Stimulated activated CD4-positive, alpha-beta T cell treated with anti-CD3 and anti-CD28 coated beads, Interleukin-1b, Interleukin-23, amount 100 ng/mL, for 4 hours (primary cell): Measurements from ENCODE around the gene ACTR5.

ENCODE experiments used
- DNase-seq, 2 donors: peaks; one replicate each; pipeline ENCODE4 v3.0.0-alpha.2; 2020; ENCODE audit warnings: low read depth in 2 of 2

ACTR5 gene

GRCh38 chr20:38748097-38748860 lies at the start of gene ACTR5:
TSS of gene ACTR5 (plus strand) at chr20:38748460. CDS start at chr20:38748479, 19 bp downstream.
- DNase-seq, result peak; percentile 98

- DNase-seq, result no peak
These were observed 49.7 kb upstream of the ACTR5 start for GRCh38 chr20:38698541-38698940.

- no peak for DNase-seq
These were observed 48.1 kb upstream of the ACTR5 start for GRCh38 chr20:38700141-38700540.

DNA sequence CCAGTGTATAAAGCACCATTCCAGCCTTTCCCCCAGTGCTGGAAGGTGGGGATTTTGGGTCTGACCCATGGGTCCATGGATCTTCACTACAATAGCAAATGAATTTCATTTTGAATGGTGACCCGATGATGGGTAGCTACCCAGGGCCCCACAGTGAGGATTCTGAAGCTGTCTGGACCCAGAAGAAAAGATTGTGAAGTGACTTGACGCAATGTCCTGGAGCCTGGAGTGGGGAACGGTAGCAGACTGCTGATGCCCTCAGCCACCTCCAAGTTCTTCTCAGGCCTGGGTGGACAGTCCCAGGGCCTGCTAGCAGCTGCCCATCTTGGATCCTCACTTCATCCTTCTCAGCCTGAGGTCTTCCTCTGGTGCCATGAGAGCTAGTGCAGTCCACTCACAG lies 47.3 kb upstream of the ACTR5 start:
- no peak for DNase-seq

DNA sequence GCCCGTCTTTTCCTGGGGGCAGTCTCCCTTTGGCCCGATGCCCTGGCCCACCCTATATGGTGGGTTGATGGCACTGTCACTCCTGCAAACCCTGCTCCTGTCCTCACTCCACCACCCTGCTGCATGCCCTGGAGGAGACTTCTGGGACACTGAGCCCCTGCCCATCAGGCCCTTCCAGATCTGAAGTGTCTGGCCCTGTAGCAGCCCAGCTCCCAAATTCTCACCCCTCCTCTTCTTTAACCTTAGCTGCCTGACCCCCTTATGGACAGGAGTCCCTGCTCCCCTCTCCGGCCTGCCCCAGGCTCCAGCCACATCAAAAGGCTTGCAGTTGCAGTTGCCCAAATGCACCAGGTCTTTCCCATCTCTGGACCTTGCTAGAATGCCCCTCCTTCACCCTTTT lies 44.7 kb upstream of the ACTR5 start:
- no peak for DNase-seq

DNA sequence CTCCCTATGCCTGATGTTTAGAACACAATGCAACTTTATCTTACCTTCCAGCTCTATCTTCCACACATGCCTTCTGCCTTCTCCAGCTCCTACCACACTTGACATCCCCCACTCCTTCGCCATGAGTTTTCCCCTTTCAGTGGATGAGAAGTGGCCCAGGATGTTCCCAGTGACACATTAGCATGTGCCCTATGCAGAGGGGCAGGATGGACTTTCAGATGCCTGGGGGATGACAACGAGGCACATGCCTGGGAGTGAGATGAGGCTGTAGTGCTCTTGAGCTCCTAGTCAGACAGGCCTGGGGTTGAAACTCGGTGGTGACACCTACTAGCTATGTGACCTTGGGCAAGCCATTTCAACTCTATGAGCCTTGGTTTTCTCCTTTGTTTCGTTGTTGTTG lies 44.1 kb upstream of the ACTR5 start:
- no peak for DNase-seq

DNA sequence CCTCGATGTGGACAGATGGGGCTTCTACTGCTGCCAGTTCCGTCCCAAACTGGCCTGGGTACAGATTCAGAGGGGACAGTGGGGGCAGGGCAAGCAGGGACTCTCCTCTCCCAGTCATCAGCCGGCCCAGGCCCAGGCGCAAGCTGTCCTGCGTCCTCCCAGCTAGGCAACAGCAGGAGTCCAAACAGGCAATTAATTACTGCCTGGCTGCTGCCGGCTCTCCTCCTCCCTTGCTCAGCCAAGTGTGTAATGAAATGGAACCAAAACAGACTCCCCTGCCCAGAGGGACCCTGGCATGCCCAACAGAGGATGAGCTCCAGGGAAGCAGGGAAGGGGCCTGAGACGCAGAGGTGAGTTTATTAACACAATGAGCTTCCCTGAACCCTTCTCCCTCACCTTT lies 41.8 kb upstream of the ACTR5 start:
- no peak for DNase-seq

- no peak for DNase-seq
These were observed 34.0 kb upstream of the ACTR5 start for GRCh38 chr20:38714308-38714707.

GRCh38 chr20:38715646-38716045 lies 32.6 kb upstream of the ACTR5 start:
- no peak for DNase-seq

DNA sequence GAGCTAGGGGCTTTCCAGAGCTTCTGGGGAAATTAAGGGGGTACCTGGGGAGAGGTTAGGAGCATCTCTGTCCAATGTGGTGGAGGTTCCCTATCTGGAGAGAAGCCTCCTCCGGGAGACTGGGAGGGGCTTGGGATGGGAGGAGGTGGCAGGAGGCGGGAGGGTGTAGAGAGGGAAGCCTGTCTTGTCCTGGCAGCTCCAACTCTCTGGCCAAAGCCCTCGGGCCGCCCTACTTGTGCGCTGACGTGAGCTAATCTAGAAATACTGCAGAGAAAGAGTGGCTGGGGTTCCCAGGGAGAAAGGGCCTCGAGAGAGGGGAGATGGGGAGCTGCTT lies 25.6 kb upstream of the ACTR5 start:
- no peak for DNase-seq

DNA sequence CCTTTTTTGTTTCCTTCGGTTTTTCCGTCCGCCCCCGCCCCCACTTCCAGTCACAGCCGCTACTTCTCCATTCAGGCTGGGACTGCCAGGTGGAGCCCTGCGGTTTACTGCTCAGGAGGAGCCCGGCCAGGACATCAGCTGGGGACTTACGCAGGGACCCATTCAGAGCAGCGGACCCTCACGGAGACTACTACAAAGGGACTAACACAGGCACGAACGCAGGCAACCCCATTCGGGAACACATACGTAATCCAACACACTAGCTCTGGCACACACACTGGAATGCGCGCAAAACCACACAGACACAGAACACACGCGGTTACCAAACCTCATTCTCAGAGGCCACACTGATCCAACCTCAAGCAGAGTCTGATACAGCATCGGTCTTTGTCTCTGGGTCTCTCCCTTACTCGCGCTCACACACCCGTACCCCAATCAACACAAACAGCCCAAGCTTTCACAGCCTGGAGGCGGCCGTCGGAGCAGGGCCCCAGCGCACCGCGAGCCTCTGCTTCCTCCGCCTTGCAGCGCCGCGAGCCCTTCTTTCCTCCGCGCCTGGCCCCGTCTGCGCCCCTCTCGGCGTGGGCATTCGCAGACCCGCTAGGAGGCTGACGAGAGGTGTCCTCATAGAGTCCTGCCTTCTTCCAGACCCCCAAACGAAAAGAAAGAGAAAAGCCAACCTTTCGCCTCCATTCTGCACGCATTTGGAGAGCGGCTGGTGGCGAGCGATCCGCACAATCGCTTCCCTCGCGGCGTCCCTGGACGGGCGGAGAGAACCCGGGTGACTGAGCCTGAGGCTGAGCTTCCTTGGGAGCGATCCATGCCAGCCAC lies 25.0 kb upstream of the ACTR5 start:
- DNase-seq, result no peak

DNA sequence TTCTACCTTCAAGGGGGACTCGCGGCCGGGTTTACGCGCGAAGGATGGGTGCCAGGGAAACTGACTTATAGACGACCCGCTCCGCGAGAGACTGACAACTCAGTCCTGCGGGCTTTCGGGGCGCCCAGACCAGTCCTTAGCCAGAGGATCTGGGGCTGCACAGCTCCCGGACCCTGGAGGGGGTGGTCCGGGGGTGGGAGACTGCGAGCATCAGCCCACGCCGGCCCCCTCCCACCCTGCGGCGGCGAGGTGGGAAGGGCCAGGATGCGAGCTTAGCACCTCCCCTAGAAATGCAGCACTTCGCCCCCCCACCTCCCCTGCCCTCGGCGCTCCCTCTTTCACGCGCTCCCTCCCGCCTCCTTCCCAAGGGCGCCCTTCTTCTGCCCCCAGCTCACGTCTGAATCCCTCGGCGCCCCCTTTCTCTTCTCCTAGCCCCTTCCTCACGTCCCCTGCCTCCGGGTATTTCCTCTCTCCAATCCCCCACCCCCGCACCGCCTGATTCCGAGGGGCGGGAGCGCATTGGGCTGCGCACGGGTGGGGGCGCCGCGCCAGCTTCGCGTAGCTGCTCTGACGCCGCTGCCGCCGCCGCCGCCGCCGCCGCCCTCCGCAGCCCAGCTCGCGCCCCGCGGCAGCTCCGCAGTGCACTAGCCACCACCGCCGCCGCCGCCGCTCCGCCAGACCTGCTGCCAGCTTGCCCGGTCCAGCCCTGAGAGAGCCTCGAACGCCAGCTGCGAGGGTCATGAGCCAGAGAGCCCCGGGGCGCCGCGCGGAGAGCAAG lies 24.2 kb upstream of the ACTR5 start, which contains the start of gene SLC32A1:
TSS of gene SLC32A1 (plus strand) at position 639 of the 778 bp plus-strand sequence. CDS start 239 bp downstream, outside the sequence.
- DNase-seq, result no peak

DNA sequence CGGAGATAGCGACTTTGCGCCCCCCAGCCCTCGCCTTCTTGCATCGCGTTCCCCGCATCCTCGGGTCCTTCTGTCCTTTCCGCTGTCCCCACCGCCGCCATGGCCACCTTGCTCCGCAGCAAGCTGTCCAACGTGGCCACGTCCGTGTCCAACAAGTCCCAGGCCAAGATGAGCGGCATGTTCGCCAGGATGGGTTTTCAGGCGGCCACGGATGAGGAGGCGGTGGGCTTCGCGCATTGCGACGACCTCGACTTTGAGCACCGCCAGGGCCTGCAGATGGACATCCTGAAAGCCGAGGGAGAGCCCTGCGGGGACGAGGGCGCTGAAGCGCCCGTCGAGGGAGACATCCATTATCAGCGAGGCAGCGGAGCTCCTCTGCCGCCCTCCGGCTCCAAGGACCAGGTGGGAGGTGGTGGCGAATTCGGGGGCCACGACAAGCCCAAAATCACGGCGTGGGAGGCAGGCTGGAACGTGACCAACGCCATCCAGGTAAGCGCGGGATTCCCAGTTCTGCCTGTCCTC lies 23.6 kb upstream of the ACTR5 start:
- no peak for DNase-seq

- no peak for DNase-seq
These were observed 22.9 kb upstream of the ACTR5 start for GRCh38 chr20:38725148-38725901.

DNA sequence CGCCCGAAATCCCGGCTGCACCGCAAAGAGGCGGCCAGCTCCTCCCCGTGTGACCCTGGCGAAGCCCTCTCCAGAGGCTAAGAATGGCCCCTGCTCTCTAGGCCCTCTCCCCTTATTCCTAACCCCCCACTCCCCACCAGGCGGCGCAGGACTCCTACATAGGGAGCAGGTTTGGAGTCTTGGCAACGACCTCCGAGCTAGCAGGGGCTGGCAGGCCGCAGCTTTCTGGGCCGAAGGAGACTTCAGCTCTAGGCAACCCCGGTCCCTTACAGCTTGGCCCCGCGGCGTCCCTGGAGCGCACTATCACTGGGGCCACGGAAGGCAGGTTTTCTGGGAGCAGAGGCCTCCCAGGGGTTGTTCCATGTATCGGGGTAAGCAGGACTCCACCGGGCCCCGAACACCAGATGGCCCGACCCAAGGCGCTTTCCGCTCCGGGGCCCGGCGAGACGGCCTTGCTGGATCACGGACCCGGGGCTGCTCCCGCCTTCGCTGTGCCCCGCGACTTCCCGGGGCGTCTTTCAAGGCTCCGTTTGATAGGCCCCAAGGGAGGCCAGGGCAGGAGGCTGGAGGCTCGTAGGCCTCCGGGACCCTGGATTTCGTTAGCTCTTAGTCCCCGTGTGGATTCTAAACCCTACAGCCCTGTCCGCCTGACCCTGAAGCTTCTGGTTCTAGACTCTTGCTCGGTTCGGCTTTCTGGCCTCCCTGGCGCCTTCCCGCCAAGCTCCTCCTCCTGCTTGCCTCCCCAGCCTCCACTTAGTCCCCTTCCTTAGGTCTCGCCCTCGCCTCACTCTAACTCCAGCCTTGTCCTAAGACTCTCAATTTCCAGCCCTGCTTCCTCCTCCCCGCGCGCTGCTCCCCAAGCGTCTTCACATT lies 22.1 kb upstream of the ACTR5 start:
- no peak for DNase-seq

DNA sequence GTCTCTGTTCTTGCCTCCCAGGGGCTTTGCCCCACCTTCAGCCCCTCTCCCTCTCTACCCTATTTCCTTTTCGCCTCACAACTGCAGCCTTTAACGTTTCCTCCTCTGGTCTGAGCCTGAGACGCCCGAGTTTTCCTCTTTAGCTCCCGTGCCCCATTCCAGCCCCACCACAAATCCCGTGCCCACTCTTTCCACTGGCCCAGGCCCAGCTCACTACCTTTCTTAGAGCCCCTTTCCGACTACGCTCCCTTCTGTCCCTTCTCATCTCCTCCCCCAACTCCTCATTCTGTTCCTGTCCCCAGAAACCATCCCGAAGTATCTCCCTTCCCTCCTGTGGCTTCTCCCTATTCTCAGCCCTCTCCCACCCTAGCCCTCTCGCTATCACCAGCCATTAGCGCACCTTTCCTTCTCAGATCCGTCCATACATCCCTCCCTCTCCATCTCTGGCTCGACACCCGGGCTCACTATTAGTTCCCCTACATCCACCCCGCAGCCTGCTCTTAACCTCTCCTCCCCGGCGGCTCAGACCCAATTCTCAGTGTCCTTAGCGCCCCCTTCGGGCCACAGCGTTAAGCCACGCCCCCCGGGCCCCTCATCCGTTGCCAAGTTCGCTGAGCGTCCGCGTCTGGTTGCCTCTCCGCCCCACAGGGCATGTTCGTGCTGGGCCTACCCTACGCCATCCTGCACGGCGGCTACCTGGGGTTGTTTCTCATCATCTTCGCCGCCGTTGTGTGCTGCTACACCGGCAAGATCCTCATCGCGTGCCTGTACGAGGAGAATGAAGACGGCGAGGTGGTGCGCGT lies 21.3 kb upstream of the ACTR5 start:
- DNase-seq, result peak; percentile 41 to 51

DNA sequence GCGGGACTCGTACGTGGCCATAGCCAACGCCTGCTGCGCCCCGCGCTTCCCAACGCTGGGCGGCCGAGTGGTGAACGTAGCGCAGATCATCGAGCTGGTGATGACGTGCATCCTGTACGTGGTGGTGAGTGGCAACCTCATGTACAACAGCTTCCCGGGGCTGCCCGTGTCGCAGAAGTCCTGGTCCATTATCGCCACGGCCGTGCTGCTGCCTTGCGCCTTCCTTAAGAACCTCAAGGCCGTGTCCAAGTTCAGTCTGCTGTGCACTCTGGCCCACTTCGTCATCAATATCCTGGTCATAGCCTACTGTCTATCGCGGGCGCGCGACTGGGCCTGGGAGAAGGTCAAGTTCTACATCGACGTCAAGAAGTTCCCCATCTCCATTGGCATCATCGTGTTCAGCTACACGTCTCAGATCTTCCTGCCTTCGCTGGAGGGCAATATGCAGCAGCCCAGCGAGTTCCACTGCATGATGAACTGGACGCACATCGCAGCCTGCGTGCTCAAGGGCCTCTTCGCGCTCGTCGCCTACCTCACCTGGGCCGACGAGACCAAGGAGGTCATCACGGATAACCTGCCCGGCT lies 20.6 kb upstream of the ACTR5 start:
- no peak for DNase-seq

DNA sequence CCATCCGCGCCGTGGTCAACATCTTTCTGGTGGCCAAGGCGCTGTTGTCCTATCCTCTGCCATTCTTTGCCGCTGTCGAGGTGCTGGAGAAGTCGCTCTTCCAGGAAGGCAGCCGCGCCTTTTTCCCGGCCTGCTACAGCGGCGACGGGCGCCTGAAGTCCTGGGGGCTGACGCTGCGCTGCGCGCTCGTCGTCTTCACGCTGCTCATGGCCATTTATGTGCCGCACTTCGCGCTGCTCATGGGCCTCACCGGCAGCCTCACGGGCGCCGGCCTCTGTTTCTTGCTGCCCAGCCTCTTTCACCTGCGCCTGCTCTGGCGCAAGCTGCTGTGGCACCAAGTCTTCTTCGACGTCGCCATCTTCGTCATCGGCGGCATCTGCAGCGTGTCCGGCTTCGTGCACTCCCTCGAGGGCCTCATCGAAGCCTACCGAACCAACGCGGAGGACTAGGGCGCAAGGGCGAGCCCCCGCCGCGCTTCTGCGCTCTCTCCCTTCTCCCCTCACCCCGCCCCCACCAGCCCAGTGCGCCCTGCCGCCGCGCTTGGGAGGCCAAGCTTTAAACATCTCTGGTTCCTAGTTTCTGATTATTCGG lies 20.0 kb upstream of the ACTR5 start:
- DNase-seq, result no peak
